HG02798 (cell line): ENCODE results near the gene ARHGAP22.

Experiments
- ATAC-seq: cut with Tn5 transposase; IDR thresholded peaks from one replicate; pipeline ENCODE4 v1.9.1; 2021; ENCODE audit warnings: mild to moderate bottlenecking; ENCODE audit not compliant: unreplicated experiment, poor library complexity

Gene ARHGAP22

DNA sequence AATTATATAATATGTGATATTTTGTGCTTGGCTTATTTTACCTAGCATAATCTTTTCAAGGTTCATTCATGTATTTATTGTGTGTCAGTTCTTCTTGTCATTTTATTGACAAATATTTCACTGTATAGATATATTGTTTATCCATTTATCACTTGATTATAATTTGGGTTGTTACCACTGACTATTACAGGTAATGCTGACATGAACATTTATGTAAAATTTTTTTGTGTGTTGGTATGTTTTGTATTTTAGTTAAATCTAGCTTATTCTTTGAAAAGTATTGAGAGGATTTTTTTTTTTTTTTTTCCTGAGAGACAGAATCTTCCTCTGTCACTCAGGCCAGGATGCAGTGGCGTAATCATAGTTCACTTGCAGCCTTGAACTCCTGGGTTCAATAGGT lies 190.7 kb downstream of the ARHGAP22 start:
- no peak for ATAC-seq

DNA sequence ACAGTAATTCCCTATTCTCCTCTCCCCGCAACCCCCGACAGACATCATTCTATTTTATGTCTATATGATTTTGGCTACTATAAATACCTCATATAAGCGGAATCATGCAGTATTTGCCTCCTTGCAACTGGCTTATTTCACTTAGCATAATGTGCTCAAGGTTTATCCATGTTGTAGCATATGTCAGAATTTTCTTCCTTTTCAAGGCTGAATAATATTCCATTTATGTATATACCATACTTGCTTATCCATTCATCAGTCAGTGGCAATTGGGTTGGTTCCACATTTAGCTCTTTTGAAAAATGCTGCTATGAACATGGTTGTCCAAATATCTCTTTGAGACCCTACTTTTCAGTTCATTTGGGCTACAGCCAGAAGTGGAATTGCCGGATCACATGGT lies 191.9 kb downstream of the ARHGAP22 start:
- no peak for ATAC-seq

DNA sequence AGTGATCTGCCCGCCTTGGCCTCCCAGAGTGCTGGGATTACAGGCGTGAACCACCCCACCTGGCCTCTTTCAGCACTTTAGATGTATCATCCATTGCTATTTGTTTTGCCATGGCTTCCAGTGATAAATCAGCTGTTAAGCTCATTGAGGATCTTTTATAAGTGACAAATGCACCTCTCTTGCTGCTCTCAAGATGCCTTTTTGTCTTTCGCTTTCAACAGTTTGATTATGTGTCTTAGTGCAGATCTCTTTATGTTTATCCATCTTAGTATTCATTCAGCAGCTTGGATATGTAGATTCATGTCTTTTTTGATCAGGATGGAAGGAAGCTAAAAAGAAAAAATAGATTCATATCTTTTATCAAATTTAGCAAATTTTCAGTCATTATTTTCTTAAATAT lies 192.8 kb downstream of the ARHGAP22 start:
- ATAC-seq: no peak

DNA sequence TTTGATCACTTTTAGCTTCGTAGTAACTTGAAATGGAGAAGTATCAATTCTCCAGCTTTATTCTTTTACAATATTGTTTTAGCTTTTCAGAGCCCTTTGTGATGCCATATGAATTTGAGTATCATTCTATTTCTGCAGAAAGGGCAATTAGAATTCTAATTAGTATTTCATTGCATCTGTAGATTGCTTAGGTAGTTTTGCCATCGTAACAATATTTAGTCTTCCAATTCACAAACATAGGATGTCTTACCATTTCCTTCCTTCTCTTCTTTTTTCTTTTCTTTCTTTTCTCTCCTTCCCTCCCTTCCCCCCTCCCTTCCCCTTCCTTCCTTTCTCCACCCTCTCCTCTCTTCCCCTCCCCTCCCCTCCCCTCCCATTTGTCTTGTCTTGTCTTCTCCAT lies 193.4 kb downstream of the ARHGAP22 start:
- ATAC-seq: no peak

DNA sequence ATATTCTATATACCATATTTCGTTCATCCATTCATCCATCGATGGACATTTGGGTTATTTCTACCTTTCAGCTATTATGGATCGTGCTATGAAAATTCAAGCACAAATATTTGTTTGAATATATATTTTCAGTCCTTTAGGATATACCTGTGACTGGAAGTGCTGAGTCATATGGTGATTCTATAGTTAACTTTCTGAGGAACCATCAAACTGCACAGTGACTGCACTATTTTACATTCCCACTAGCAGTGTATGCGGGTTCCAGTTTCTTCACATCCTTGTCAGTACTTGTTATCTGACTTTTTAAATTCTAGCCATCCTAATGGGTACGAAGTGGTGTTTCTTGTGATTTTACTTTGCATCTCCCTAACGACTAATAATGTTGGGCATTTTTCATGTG lies 194.4 kb downstream of the ARHGAP22 start:
- no peak for ATAC-seq

DNA sequence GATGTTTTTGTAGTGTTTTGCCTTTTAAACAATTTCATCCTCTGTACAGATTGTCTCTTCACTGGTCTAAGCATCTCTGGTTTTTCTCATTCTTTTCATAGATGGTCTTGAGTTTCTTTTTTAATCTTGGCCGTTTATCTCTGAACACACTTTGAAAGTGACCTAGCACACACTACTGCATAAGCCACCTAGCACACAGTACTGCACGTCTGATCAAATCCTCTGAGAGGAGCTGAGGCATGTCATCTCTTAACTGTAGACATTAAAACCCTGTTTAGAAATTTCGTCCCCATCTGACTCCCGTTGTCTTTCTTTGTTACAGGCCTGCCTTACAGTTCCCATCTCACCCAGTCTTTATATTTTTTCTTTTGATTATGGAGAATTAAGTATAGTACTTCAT lies 198.2 kb downstream of the ARHGAP22 start:
- no peak for ATAC-seq

DNA sequence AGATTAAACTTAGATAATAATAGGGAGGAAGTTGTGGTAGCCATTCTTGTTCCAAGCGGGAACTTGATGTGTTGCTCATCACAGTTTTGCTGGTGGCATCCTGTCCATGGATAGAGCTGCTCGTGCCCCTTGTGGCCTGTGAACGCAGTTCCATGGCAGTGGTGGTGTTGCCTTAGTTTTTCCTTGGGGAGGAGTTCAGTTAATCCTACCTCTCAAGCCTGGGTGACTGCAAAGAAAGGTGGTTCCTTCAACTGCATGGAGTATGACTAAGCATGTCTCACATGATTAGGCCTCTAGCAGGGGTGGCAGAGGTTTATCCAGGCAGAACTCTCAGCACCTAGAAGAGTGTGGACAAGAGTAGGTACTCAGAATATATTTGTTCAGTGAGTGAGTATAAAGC lies 198.7 kb downstream of the ARHGAP22 start:
- no peak for ATAC-seq

DNA sequence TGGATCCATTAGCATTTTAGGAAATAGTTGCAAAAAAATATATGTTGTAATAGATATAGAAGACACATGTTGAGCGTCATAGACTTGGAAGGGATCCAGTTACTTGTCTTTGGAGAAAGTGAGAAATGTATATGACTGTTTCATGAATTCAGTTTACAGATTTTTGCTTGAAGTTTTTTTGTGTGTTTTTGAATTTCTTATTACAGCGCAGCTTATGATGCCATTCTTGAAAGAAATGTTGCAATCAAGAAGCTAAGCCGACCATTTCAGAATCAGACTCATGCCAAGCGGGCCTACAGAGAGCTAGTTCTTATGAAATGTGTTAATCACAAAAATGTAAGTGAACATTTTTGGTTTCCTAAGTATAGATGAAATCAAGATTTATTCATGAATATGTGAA lies 200.2 kb downstream of the ARHGAP22 start:
- ATAC-seq: no peak

DNA sequence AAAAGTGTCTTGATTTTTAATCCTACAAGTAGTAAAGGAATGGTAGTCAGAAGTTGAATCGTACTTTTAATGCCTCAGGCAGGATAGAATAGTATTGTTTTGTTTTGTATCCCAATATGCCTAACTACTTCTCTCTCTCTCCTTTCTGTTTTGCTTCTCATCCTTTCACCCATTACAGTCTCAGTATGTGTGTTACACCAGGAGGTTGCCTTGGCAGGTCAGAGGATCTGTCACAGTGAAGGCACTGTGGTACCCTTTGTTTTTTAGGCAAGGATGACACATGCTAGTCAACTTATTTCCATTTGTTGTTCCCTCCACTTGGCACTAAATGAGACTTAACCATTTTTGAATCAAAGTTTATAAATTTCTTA lies 204.0 kb downstream of the ARHGAP22 start:
- no peak for ATAC-seq

DNA sequence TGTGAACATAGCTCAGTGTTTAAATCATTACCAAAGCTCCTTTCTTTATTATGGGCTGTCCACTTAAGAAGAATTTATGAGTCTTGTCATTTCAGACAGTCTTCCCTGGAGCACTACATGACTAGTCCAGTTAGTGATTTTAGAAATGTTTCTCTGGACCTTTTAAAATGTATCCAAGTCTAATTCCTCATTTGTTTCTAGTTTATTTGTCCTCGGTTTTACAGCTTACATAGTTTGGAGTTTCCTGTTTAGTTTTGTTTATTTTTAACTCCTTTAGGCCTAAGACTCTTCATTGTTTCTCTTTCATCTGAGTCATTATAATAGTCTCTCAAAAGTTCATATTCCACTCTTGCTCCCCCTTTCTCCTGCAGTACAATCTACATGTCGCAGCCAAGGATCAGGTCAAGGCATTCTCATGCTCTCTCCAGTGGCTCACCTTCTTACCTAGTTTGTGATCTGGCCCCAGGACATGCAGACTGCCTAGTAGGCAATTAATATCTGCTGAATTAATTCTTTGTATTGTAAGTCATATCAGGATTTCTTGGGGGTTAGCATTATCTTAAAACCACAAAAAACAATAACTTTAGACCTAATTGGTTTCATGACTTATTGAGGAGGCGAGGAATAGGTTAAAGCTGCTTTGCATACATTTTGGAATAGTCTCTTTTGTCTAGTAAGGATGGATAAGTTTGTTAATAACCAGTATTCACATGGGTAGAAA lies 204.6 kb downstream of the ARHGAP22 start:
- ATAC-seq: no peak

DNA sequence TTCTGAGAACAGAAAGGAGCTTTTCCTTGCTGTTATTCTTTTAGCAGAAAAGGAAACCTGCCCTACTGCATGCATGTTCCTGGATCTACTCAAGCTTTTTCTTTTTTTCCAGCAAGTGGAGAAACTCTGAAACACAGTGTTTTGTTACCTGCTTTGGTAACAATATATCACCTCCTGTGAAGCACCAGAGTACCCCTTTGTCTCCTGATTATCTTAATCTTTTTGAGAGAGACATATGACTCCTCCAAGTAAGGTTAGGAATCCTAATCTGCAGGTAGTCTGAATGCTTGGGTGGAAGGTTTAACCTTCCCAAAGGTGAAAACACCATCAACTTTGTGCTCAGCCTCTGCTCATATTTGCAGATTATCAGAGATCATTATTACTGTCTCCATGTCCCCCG lies 205.3 kb downstream of the ARHGAP22 start:
- no peak for ATAC-seq

DNA sequence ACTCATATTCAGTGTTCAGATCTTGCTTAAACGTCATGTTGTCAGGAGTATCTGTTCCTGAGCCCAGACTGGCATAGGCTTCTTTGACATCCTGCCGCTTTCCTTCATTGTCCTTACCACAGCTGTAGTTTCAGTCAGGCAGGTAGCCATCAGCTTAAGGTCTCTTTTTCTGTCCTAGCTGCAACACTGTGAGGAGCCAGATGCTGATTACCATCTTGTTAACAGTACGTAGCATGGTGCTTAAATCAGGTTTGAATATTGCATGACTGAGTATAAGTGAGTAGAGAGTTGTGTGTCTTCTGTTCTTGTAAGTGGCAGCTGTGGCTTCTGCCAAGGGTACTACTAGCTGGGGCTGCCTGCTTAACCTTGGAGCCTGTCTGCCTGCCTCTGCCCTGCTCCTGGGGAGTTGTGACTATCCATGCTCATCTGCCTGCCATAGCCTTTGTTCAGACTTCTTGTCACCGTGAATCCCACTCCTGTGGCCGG lies 205.8 kb downstream of the ARHGAP22 start:
- ATAC-seq: no peak

DNA sequence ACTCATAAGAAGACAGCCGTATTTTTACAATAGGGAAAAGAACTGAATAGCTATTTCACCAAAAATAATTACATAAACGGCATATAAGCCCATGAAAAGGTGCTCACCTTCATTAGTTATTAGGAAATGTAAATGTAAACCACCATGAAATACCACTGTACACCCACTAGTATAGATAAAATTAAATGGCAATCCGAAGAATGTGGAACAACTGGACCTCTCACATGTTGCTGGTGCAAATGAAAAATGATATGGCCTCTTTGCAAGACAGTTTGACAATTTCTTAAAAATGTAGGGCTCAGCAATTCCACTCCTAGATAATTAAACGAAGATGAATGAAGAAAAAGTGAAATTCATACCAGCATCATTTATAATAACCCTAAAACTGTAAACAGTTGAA lies 206.6 kb downstream of the ARHGAP22 start:
- no peak for ATAC-seq
